HepG2 (cell line): ENCODE measurements around the gene ITPRIPL1. TPM values are rescaled to one million over a fixed set of nuclear protein-coding genes. Genes with fewer than 3 reads are reported as not detected.

Experiments
- ASH2L ChIP-seq: fragments of 300-600, 200-600 bp; sonication (generic); IDR thresholded peaks from 2 replicates; pipeline ENCODE4 v1.7.0; 2017; ENCODE audit warnings: low read depth, mild to moderate bottlenecking, moderate library complexity, mixed read lengths, low read length; ENCODE audit not compliant: insufficient read length
- ATM ChIP-seq: fragments of 450-650 bp; IDR thresholded peaks from 2 replicates; pipeline ENCODE4 v1.7.1; 2017; ENCODE audit warnings: mild to moderate bottlenecking, borderline replicate concordance
- FOSL2 ChIP-seq: sonication (generic); formaldehyde crosslinking; IDR thresholded peaks from 2 replicates; pipeline ENCODE4 v1.4.0; 2020; ENCODE audit warnings: missing genetic modification reagents
- GZF1 ChIP-seq: sonication (generic); formaldehyde crosslinking; IDR thresholded peaks from 2 replicates; pipeline ENCODE4 v1.5.1; 2020; ENCODE audit warnings: mild to moderate bottlenecking, missing genetic modification reagents
- HNF4G ChIP-seq, 2 experiments: sonication (generic) in 1 of 2; formaldehyde crosslinking in 1 of 2; IDR thresholded peaks; 2 replicates each; pipeline versions ENCODE4 v1.4.0 to v1.6.1; 2011 to 2020; ENCODE audit warnings: borderline replicate concordance in 2 of 2, low read depth in 2 of 2, mild to moderate bottlenecking in 2 of 2, low read length in 1 of 2, missing genetic modification reagents in 1 of 2, moderate library complexity in 1 of 2
- HNRNPLL ChIP-seq: fragments of 200-400 bp; formaldehyde crosslinking; IDR thresholded peaks from 2 replicates; pipeline ENCODE4 v1.6.1; 2017; ENCODE audit warnings: mild to moderate bottlenecking, low read depth, low read length; ENCODE audit not compliant: poor library complexity, severe bottlenecking
- MAZ ChIP-seq, 2 experiments: sonication (generic) in 1 of 2; formaldehyde crosslinking in 1 of 2; IDR thresholded peaks; 2 replicates each; pipeline versions ENCODE4 v1.5.0 to v1.6.1; 2012 to 2020; ENCODE audit warnings: low read depth in 2 of 2, mild to moderate bottlenecking in 2 of 2, borderline replicate concordance in 1 of 2, improper control_type of control experiment in 1 of 2, low read length in 1 of 2, missing genetic modification reagents in 1 of 2, moderate library complexity in 1 of 2
- RFXAP ChIP-seq: sonication (generic); formaldehyde crosslinking; IDR thresholded peaks from 2 replicates; pipeline ENCODE4 v1.4.0; 2020; ENCODE audit warnings: missing genetic modification reagents, borderline replicate concordance
- SCMH1 ChIP-seq: sonication (generic); formaldehyde crosslinking; IDR thresholded peaks from 2 replicates; pipeline ENCODE4 v1.9.0; 2021; ENCODE audit warnings: missing genetic modification reagents, mild to moderate bottlenecking, borderline replicate concordance
- SRF ChIP-seq: IDR thresholded peaks from 2 replicates; pipeline ENCODE4 v1.6.1; 2011; ENCODE audit warnings: mild to moderate bottlenecking, low read depth, low read length, moderate library complexity
- ZBTB3 ChIP-seq: sonication (generic); formaldehyde crosslinking; IDR thresholded peaks from 2 replicates; pipeline ENCODE4 v1.4.0; 2020; ENCODE audit warnings: low read depth, mild to moderate bottlenecking, moderate library complexity, missing genetic modification reagents, borderline replicate concordance
- ZNF256 ChIP-seq: sonication (generic); formaldehyde crosslinking; conservative IDR thresholded peaks from 2 replicates; pipeline ENCODE4 v1.4.0; 2020; ENCODE audit warnings: missing genetic modification reagents
- ZNF354B ChIP-seq: sonication (generic); formaldehyde crosslinking; IDR thresholded peaks from 2 replicates; pipeline ENCODE4 v1.8.0; 2022; ENCODE audit warnings: mild to moderate bottlenecking, missing genetic modification reagents
- ZNF44 ChIP-seq: sonication (generic); formaldehyde crosslinking; IDR thresholded peaks from 2 replicates; pipeline ENCODE4 v1.5.1; 2020; ENCODE audit warnings: mild to moderate bottlenecking, missing genetic modification reagents
- polyA plus RNA-seq, 8 experiments: library from polyadenylated mRNA; depleted of rRNA in 3 of 8; stranded (reverse) in 7 of 8; unstranded in 1 of 8; fragments of >200 nt; fragmentation: Illumina TruSeq in 4 of 8; extraction: Trizol in 4 of 8; gene quantifications; 2 replicates each; pipeline versions ENCODE4 v1.2.1 to v1.2.3, GENCODE V29; 2011 to 2016; ENCODE audit warnings: low read depth in 4 of 8, missing spikeins in 1 of 8, mixed read lengths in 1 of 8; ENCODE audit not compliant: insufficient read depth in 1 of 8
- total RNA-seq, 5 experiments: library from RNA; depleted of rRNA; stranded (reverse); fragments of >200 nt; fragmentation: Illumina TruSeq; extraction: Trizol; gene quantifications; 2 replicates each; pipeline ENCODE4 v1.2.3, GENCODE V29; 2016; ENCODE audit warnings: low read depth in 1 of 5
- TF ChIP-seq, protein P1 (sequence below): sonication (generic); formaldehyde crosslinking; IDR thresholded peaks from 2 replicates; pipeline ENCODE4 v1.8.0; 2023; ENCODE audit warnings: mild to moderate bottlenecking, missing genetic modification reagents
- TF ChIP-seq, protein P2 (sequence below): sonication (generic); formaldehyde crosslinking; IDR thresholded peaks from 2 replicates; pipeline ENCODE4 v1.5.1; 2020; ENCODE audit warnings: missing genetic modification reagents, mild to moderate bottlenecking, borderline replicate concordance
- TF ChIP-seq, protein P3 (sequence below): sonication (generic); formaldehyde crosslinking; IDR thresholded peaks from 2 replicates; pipeline ENCODE4 v1.5.0; 2020; ENCODE audit warnings: mild to moderate bottlenecking, missing genetic modification reagents, borderline replicate concordance
- TF ChIP-seq, protein P4 (sequence below): sonication (generic); formaldehyde crosslinking; IDR thresholded peaks from 2 replicates; pipeline ENCODE4 v1.4.0; 2020; ENCODE audit warnings: mild to moderate bottlenecking, low read depth, missing genetic modification reagents
- TF ChIP-seq, protein P5 (sequence below): sonication (generic); formaldehyde crosslinking; IDR thresholded peaks from 2 replicates; pipeline ENCODE4 v1.4.0; 2020; ENCODE audit warnings: mild to moderate bottlenecking, low read depth, missing genetic modification reagents

ITPRIPL1 gene
- total and polyA plus RNA-seq, 2 of the 13 experiments (the other 11 are each of a cell fraction or from before 2014, with no cell fraction given) = 4.3 to 11.7 TPM

DNA sequence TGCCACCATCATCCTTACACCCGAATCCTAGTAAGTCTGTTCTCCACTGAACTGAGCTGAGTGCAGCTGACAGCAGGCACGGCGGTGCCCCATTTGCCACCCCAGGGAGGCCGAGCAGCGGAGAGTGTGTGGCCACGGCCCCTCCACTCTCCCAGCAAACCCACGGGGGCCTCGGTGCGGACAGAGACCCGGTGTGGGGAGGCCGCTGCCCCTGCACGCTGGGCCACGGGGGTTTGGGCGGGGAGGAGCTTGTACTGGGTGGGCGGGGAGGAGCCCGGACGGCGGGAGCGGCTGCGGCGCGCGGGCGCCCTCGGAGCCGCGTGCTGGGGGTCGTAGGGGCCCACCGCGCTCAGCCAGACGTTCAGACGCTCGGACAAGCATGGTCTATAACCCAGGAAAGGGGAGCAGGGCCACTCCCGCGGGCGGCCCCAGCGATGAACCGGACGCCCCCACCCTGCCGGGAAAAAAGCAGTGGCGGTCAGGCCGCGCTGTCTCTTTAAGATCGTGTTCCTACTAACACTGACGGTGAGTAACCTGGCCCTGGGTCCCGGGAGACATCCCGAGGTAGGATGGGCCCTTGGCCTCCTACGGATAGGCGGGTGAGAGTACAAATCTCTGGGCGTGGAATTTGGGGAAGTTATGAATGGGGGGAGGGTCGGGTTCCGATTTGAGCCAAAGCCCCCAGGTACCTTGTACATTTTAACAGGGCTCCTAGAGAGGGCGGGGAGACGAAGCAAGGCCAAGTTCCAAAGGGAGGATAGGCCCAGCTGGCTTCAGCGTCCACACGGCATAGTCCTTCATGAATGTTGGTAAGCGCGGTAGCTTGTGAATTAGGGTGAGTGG lies at the start of gene ITPRIPL1 (continued):
- TF ChIP-seq ATM (no peak), MAZ (IDR thresholded peaks at IDR 0.05; ENCODE audit: borderline replicate concordance, low read depth, low read length) (no peak), MAZ (CRISPR knock-in tag; IDR thresholded peaks at IDR 0.05; ENCODE audit: low read depth) (no peak; the same call in 1 of the 2 replicates), HNRNPLL (peak; percentile 40), SRF (no peak), ZNF44 (CRISPR knock-in tag) (no peak), FOSL2 (CRISPR knock-in tag) (no peak), HNF4G (IDR thresholded peaks at IDR 0.05; ENCODE audit: borderline replicate concordance, low read depth, low read length) (no peak), HNF4G (CRISPR knock-in tag; IDR thresholded peaks at IDR 0.05; ENCODE audit: borderline replicate concordance, low read depth) (0 out of 2 replicates have a peak, but pooled peaks have one; percentile 40), GZF1 (CRISPR knock-in tag) (no peak), ZNF354B (peak; percentile 54; the same call in 1 of the 2 replicates), RFXAP (CRISPR knock-in tag) (peak; percentile 36; the same call in 1 of the 2 replicates), ZNF256 (CRISPR knock-in tag) (no peak), SCMH1 (CRISPR knock-in tag) (no peak), ZBTB3 (no peak), ASH2L (peak; percentile 46)
- TF ChIP-seq, protein P1, sequence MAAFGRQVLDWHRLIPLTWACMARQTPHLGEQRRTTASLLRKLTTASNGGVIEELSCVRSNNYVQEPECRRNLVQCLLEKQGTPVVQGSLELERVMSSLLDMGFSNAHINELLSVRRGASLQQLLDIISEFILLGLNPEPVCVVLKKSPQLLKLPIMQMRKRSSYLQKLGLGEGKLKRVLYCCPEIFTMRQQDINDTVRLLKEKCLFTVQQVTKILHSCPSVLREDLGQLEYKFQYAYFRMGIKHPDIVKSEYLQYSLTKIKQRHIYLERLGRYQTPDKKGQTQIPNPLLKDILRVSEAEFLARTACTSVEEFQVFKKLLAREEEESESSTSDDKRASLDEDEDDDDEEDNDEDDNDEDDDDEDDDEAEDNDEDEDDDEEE (CRISPR knock-in tag) = peak; percentile 52; the same call in 1 of the 2 replicates
- TF ChIP-seq, protein P2, sequence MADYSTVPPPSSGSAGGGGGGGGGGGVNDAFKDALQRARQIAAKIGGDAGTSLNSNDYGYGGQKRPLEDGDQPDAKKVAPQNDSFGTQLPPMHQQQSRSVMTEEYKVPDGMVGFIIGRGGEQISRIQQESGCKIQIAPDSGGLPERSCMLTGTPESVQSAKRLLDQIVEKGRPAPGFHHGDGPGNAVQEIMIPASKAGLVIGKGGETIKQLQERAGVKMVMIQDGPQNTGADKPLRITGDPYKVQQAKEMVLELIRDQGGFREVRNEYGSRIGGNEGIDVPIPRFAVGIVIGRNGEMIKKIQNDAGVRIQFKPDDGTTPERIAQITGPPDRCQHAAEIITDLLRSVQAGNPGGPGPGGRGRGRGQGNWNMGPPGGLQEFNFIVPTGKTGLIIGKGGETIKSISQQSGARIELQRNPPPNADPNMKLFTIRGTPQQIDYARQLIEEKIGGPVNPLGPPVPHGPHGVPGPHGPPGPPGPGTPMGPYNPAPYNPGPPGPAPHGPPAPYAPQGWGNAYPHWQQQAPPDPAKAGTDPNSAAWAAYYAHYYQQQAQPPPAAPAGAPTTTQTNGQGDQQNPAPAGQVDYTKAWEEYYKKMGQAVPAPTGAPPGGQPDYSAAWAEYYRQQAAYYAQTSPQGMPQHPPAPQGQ (CRISPR knock-in tag) = no peak
- TF ChIP-seq, protein P3, sequence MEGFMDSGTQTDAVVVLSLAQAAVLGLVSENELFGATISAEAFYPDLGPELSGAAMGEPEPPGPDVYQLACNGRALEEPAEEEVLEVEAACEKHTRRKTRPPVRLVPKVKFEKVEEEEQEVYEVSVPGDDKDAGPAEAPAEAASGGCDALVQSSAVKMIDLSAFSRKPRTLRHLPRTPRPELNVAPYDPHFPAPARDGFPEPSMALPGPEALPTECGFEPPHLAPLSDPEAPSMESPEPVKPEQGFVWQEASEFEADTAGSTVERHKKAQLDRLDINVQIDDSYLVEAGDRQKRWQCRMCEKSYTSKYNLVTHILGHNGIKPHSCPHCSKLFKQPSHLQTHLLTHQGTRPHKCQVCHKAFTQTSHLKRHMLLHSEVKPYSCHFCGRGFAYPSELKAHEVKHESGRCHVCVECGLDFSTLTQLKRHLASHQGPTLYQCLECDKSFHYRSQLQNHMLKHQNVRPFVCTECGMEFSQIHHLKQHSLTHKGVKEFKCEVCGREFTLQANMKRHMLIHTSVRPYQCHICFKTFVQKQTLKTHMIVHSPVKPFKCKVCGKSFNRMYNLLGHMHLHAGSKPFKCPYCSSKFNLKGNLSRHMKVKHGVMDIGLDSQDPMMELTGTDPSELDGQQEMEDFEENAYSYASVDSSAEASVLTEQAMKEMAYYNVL = no peak
- TF ChIP-seq, protein P4, sequence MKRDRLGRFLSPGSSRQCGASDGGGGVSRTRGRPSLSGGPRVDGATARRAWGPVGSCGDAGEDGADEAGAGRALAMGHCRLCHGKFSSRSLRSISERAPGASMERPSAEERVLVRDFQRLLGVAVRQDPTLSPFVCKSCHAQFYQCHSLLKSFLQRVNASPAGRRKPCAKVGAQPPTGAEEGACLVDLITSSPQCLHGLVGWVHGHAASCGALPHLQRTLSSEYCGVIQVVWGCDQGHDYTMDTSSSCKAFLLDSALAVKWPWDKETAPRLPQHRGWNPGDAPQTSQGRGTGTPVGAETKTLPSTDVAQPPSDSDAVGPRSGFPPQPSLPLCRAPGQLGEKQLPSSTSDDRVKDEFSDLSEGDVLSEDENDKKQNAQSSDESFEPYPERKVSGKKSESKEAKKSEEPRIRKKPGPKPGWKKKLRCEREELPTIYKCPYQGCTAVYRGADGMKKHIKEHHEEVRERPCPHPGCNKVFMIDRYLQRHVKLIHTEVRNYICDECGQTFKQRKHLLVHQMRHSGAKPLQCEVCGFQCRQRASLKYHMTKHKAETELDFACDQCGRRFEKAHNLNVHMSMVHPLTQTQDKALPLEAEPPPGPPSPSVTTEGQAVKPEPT = peak; percentile 41; the same call in 1 of the 2 replicates
- TF ChIP-seq, protein P5, sequence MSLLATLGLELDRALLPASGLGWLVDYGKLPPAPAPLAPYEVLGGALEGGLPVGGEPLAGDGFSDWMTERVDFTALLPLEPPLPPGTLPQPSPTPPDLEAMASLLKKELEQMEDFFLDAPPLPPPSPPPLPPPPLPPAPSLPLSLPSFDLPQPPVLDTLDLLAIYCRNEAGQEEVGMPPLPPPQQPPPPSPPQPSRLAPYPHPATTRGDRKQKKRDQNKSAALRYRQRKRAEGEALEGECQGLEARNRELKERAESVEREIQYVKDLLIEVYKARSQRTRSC (CRISPR knock-in tag) = peak; percentile 76; the same call in 1 of the 2 replicates
